NCI-H748 treated with DMSO at 0.1 percent for 48 hours (cell line): Measurements from ENCODE around the gene BAIAP2.

Experiments used
- DNase-seq: peaks from one replicate; lab custom pipeline; 2025; lab: John Stamatoyannopoulos, UW

BAIAP2 gene

GRCh38 chr17:81126281-81127132 lies 91.6 kb downstream of the BAIAP2 start:
- DNase-seq = no peak

DNA sequence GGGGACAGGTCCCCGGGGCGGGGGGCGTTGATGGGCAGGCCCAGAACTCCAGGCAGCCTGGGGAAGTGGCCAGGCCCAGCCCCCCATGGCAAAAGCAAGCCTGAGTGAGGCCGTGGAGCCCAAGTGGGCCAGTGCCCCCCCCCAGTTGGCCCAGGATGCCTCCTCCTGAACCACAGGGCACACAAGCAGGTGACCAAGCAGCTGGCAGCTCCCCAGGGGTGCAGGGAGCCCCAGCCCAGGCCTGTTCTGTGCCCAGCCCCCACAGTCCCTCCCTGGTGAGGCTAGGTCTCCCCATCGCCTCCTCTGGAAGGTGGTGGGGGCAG lies 92.1 kb downstream of the BAIAP2 start:
- no peak for DNase-seq

DNA sequence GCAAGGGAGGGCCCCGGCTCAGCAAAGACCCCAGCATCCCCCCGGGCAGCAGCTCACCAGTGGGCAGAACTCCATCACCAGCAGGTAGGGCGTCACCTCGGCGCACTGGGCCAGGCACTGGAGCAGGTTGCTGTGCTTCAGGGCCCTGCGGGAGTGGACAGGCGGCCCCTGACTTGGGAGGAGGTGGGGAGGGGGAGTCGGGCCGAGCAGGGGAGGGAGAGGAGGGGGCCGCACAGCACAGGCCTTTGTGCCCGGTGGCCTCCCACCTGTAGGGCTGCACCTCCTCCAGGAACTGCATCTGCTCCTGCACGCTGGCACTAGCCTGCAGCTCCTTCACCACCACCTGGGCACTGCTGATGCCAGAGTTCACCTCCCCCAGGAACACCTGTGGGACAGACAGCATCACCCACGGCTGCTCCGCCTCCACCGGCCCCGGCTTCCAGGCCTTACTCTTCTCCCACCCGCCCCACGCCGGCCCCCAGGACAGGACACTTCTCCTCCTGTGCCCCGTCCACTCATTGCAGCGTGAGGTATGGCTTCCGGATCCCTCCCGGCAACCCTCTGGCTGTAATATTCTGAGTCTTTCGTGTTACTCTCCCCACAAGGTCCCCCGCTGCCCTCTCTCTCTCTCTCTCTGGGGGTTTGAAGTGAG lies 92.7 kb downstream of the BAIAP2 start:
- DNase-seq = no peak

GRCh38 chr17:81128338-81128737 lies 93.4 kb downstream of the BAIAP2 start:
- no peak for DNase-seq

DNA sequence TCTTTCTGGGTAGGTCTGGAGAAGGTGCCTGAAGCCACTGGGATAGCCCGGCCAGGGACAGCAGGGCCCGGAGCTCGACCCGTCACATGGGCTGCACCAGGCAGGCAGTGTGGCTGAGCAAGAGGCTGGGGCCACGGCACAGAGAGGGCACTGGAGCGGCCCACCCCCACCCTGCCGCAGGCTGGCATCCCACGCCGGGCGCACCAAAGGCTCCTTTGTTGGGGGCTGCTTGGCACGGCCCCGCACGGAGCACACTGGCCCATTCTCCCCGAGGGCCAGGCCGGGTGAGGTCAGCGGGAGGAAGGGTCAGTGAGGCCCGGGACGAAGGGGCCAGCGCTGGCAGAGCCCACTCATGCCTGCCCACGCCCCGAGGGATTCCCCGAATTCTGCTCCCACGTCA lies 93.8 kb downstream of the BAIAP2 start:
- DNase-seq = no peak

- no peak for DNase-seq
Observed at GRCh38 chr17:81129289-81129688, 94.3 kb downstream of the BAIAP2 start.

DNA sequence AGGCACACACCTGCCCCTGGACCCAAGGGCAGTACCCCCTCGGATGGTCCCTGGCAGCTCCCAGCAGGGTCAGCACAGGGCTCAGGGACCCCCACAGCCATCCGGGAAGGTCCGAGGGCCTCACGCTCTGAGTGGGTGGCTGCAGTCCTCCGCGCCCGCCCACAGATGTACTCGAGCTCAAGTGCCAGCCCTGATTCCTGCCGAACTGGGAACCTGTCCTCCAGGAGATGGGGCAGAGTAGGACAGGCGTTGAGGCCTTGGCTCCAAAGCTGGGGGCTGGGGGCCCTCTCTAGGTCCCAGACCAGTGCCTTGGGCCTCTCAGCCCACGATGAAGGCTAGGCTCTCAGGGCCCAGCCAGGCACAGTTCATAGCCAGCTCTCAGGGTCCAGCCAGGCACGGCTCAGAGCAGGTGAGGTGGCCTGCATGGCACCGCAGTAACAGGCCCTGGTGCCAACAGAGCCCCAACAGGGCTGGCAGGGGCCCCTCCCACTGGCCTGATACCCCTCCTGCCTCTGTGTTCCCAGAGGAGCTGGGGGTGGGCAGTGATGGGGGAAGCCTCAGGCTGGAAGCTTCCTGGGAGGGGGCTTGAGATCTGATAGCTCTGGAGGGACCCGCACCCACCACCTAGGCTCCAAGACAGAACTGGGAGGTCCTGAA lies 94.9 kb downstream of the BAIAP2 start:
- DNase-seq = no peak

- DNase-seq = no peak
Observed at GRCh38 chr17:81130385-81131361, 95.7 kb downstream of the BAIAP2 start.

DNA sequence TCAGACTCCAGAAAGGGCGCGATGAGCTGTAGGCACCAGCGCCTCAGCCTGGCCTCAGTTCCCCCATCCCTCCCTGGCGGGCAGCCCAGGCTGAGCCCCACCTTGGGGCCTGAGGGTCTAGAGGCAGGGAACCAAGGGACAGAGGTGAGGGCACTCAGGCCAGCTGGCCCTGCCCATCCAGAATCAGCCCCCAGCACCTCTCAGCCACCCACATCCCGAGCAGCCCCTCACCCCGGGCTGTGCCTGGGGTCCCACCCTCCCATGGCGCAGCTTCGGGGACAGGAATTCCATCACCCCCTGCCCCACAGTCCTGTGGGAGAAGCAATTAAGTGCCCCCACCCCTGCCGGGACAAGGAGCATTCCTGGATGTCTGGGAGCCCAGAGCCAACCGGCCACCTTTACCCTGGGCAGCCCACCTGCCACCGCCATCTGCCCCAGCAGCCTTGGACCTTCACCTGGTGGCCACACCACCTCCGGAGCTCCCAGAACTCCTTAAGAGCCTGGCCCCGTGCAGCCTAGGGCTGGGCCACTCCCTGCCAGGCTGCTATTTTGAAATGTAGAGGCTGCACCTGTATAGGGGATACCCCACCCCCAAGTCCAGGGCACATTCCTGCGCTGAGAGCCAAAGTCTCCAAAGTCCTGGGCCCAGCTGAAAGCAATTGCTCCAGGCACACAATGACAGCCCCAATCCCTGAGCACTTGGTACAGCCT lies 96.7 kb downstream of the BAIAP2 start:
- no peak for DNase-seq

- no peak for DNase-seq
Observed at GRCh38 chr17:81132197-81132540, 97.2 kb downstream of the BAIAP2 start.

DNA sequence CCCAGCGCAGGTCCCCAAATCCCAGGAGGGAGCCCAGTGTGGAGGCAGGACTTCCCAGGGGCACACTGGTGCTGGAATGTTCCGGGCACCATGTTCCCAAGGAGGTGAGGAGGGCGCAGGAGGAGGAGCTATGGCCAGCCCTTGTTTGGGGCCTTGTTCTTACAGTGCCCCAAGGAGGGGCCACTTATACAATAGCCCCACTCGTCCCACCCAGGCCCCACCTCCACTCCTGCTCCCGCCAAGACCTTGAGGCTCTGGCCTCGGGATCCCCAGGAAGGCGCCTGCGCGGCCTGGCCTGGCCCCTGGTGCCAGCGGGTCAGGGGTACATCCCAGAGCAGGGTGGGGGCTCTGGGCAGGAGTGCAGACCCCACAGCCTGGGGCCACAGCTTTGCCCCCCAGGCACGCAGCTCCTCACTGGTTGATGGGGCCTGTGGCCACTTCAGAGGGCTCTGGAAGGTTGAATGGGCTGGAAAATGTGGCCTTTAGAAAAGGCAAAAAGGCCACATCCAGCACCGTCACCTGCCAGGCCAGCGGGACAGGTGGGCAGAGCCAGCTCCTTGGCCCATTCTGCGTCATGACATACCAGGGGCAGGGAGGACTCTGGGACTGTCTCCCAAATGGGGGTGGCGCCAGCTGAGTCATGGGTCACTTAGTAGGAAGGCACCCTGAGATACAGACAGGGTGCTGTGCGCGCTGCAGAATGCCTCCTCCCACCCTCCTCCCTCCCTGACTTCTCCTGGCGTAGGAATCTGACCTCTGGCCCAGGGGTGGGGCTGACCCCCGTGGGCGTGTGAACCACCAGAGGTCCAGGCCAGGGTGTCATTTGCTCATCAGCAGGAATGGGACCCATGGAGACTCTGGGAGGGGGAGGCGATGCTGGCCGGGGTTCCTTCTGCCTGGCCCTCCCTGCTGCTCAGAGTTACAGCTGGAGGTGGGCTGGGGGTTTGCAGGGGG lies 98.1 kb downstream of the BAIAP2 start:
- DNase-seq = no peak

- DNase-seq = no peak
Observed at GRCh38 chr17:81134064-81134781, 99.3 kb downstream of the BAIAP2 start.

- DNase-seq = no peak
Observed at GRCh38 chr17:81135505-81136278, 100.7 kb downstream of the BAIAP2 start.

GRCh38 chr17:81136366-81136765 lies 101.4 kb downstream of the BAIAP2 start:
- DNase-seq = no peak

DNA sequence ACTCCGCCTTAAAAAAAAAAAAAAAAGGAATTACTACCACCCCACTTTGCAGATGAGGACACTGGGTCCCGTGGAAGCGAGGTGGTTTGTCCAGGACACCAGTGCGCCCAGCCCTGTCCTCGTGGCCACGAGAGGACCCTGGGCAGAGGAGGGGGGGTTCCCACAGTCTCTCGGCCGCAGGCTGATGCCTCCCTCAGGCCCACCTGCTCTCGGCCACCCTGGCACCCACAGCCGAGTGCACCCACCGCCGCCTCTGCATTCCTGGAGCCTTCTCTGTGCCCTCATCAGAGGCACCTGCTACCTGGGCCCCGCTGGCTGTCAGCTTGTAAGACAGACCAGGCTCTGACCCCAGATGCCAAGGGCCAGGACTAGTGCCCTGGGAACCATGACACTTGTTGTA lies 102.3 kb downstream of the BAIAP2 start:
- no peak for DNase-seq

GRCh38 chr17:81138083-81138482 lies 103.1 kb downstream of the BAIAP2 start:
- DNase-seq = no peak

GRCh38 chr17:81138500-81138899 lies 103.5 kb downstream of the BAIAP2 start:
- DNase-seq = no peak

DNA sequence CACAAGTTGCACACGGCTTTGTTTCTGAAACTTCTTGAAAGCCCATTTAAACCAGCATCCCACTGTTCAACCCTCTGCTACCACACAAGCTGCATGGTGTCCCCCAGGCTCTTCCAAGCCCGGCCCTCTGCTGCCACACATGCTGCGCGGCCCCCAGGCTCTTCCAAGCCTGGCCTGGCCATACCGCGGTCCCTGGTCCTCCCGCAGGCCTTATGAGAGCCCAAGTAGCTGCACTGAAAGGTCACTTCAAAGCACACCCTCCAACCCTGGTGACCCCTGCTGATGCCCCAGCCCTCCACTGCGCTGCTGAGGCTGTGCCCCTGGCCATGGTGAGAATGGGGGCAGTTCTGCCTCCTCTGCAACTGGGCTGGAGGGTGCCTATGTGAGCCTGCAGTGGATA lies 104.5 kb downstream of the BAIAP2 start:
- no peak for DNase-seq

GRCh38 chr17:81140018-81140417 lies 105.1 kb downstream of the BAIAP2 start:
- no peak for DNase-seq
